GDM1 (cell line): Measurements from ENCODE around the gene HES5.

Experiments used
- DNase-seq: peaks from one replicate; lab custom pipeline; 2025; lab: John Stamatoyannopoulos, UW

Gene HES5

DNA sequence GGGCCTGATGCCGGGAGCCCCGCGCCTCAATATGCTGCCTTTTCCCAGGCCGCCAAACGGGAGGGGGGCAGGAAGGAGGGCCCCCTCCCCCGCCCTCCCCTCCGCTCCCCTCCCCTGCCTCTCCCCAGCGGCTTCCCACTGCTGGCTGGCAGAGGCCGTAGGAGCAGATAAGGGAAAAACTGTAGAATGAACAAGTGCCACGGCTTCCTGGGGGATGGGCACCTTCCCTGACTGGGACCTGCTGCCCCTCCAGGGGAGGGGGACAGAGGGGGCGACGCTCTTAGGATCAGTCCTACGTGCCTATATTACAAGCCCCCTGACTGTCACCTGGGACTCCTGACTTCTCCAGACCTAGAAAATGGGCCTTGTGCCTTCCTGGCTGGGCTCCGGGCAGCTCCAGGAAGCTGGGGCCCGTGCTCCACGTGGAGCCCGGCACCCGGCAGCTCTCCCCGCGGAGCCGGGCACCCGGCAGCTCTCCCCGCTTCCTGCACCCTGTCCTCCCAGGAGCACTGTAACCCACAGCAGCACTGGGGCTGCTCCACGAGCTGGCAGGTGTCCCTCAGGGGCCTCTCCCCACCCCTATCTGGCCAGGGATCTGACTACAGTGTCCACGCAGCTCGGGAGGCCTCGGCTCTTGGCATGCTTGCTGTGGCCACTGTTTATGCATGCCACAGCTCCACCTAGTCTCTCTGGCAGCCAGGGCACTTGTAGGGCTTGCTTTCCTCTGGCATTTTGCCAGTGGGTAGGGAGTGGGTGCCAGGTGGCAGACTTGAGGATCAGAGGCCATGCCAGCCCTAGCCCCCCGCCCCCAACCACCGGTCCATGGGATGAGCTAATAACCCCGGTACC lies 674 bp upstream of the HES5 start:
- no peak for DNase-seq

DNA sequence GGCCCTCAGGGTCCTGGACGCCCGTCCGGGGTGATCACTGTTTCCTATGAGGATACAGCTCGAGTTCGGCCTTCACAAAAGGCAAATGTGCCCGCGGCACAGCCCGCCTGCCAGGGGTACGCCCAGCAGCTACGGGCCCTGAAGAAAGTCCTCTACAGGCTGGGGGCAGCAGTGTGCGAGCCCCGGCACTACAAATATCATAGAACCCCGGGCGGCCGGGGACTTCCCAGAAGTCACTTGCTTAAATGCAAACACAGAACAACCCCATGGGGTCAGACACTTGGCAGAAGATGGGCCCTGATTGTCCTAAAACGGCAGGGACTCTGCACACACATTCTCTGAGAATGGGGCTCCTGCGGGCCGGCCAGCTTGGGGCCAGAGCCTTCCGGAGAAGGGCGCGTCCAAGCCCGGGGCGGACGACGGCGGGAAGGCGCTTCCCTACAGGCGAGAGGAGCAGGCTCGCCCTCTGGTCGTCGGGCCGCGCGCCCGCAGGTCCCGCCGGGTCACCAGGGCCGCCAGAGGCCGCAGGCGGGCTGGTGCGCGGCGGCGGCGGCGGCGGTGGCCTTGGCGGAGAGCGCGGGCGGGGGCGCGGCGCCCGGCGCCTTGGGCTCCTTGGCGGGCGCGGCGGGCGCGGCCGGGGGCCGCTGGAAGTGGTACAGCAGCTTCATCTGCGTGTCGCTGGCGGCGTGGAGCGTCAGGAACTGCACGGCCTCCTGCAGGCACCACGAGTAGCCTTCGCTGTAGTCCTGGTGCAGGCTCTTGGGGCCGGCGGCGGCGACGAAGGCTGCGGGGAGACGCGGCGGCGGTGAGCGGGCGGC lies 888 bp downstream of the HES5 start:
- DNase-seq, result no peak

DNA sequence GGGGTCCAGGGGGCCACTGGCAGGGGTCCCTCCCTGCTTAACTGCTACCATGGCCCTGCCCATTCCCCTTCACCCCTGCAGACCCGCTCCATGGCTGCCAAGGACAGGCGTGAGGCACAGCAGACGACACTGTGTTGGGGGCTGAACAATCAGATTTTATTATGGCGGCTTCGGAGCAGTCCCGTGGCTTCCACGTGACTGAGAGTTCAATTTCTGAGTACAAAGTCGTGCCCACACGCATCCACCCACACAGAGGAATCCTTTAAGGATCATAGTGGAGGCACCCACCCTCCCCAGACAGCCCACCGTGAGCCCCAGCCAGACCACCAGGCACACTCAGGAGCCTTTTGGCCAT lies 1.5 kb downstream of the HES5 start:
- no peak for DNase-seq

DNA sequence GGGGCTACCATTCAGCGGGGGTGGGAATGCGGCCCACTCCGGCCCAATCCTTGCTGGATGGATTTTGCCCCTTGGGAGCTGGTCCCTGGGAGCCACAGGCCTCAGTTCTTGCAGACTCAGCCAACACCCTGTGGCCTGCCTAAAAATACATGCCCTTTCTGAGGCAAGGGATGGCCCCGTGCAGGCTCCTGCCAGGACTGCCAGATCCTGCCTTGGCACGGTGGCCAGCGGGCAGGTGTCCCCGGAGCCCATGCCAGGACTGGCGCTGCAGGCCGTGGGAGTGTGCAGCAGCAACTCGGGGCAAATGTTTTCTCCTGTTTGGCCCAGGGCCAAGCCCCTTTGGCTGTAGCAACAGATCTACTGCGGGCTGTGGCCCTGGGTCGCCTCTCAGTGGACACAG lies 2.0 kb downstream of the HES5 start:
- DNase-seq, result no peak

DNA sequence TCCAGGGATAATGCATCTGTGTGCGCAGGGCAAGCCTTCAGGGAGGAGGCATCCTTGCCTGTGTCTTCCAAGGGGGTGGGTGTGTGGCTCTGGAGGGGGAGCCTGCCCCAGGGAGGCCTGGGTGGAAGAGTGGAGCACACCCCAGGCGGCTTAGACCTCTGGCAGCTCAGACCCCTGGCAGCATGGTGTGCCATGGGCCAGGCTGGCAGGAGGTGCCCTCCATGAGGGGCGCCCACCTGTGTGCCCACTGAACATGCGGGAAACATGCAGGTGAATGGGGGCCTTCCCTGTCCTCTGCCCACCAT lies 2.6 kb downstream of the HES5 start:
- no peak for DNase-seq

DNA sequence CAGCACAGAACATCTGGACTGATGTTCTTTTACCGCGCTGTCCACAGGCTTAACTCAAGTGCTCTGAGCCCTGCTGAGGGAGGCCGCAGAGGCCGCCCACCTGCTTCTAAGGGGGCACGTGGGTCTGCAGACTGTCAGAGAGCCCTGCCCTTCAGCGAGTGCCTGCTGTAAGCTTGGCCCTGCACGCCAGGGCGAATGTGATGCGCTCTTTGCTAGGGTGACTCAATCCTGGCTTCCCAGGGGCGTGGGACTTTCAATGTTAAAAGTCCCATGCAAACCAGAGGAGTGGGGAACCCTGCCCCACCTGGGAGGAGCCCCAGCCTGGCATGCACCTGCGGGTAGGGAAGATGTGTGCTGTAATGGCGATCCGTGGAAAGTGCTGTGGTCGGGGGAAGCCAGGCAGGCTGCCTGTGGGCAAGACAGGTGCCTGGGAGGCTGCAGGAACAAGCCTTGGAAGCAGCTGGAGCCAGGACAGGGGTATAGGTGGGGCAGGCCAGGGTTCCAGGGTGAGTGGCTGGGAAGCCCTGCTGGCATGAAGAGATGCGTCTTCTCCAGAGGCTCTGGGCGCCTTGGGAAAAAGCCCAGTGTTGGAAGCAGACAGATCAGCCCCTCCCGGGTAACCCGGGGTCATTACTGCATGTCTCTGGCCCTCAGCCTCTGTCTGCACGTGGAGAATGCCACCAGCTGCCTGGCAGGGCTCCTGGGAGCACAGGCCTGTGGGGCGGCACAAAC lies 3.1 kb downstream of the HES5 start:
- no peak for DNase-seq

DNA sequence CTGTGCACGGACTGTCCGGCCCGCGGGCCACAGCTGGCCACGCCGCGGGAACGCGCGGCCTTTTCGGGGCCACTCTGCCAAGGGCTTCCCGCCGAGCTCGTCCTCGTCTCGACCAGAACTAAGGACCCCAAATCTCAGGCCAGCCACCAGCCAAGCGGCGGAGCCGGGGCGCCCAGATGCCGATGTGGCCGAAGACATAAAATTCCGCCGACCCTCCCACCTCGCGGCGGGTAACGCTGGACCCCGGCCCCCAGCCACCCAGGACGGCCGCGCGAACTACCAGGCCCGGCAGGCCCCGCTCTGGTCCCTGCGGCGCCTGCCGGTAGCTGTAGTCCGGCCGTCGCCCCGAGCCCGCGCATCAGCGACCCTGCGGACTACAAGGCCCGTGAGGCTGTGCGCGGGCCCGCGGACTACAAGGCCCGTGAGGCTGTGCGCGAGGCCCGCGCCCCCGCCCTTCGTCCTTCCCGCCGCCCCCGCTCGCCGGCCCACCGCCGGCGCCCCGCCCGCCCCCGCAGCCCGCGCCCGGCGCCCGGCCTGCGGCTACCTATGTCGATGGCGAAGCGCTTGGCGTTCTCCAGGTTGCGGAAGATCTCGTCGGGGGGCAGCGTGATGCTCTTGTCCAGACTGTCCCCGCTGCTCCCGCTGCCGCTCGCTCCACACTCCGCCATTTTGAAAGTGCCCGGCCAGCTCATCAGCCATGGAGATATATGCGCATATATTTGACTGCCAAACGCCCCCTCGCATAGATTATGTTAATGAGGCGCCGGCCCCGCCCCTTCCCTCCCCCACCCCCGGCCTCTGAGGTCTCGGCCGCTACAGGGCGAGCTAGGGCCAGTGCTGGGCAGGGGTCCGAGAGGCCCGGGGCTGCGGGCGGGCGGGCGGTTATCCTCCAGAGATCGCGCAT lies 3.9 kb downstream of the HES5 start, which contains the start of gene PANK4:
PANK4 (minus strand) TSS at position 677 of the 904 bp plus-strand sequence; CDS start at position 668, 9 bp downstream.
- peak; percentile 88 for DNase-seq

DNA sequence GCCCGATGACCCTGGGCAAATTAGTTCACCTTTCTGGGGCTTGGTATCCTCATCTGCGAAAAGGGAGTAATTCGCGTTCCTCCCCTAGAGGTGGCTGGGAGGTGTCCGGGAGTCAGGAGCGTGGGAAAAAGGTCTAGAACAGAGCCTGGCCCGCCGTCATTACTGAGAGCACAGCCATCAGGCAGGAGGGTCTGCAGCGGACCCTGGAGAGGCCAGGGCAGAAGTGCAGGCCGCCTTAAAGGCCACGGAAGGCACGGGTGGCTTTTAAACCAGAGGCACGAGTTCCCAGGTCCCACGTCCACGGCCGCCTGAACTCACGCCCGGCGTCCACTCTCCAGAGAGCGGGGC lies 4.5 kb downstream of the HES5 start:
- no peak for DNase-seq

DNA sequence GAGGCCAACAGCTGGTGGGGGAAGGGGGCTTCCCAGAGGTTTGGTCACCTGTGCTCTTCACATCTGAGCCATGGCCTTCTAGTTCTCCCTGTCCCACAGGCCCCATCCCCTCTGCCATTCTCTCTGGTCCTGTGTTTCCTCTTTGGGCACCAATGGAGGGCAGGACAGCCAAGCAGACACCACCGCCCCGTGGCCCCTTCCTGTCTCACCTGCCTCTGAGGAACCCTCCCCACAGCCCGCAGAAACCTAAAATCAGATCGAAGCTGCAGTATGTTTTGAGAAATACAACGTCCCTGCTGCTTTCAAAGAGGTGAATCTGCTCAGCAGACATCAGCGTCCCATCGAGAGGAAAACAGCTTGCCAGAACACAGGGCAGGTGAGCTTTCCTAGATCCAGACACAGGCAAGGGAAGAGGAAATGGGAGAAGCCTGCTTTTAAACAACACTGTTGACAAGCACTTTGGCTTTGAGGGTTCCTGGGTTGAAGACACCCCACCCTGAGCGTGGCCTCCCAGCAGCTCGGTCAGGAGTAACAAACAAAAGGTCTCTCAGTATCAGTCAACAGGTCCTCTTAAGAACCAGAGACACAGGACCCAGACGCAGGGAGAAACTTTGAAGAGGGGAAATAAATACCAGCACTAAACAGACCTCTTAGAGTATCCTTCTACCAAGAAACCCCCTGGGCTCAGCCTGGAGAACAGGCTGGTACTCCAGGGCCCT lies 6.0 kb downstream of the HES5 start:
- no peak for DNase-seq

DNA sequence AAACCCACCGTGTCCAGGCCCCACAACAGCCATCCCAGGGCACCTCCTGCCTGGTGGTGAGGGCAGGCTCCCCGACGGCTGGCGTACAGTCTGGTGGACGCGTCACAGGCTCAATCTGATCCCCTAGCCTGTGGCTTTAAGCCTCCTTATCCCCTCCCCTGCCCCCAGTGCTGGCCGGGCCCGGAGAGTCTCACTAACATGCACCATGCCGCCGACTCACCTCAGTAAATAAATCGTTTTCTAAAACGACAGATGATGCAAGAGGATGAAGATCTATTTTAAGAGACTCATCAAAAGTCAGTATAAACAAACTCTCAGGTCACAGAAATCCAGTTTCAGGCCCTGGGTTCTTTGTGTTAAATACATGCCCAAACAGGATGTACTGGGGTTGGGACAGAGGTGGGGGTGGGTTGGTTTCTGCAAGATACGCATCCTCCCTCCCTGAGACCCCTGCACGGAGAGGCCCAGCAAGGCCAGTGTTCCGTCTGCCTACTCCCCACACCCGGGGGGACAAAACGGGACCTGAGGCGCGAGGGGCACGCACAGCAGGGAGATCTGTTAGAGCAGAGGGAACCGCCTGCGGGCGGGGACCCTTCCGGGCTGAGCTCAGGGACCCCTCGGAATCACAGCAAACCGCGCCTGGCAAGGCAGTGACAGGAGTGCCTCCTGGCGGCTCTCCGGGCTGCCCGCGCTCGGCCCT lies 6.7 kb downstream of the HES5 start:
- no peak for DNase-seq

DNA sequence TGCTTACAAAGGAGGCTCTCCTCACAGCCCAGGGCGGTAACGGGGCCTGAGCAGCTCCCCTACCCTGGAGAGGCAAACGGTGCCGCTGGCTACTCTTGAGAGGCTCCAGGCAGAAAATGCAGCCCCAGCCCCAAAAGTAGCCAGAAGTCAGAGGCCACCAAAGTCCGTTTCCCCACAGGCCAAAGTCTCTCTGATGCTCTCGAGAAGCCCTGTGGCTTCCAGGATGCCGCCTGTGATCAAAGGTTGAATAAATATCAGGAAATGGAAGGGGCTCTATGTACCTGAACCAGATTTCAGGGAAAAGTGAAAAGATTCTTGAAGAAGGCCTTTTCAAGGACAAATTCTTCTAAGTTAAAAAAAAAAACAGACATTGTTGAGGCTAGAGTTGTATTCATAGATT lies 7.8 kb downstream of the HES5 start:
- no peak for DNase-seq

DNA sequence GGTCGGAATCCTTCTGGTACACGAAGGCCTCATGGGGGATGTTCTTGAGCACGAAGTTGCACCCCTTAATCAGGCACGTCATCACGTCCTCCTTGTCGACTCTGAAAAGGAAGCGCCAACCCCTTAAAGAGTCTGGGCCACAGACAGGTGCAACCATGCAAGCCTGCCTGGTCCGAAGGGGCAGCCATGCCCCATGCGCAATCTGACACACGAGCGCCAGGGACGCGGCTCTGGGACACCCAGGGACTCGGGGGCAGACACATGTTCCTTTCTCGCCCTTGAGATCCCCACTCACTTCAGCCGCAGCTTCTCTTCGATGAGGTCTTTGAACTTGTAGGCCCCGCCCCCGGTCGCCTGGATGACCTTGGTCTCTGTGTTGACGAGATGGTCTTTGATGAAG lies 9.3 kb downstream of the HES5 start:
- no peak for DNase-seq

DNA sequence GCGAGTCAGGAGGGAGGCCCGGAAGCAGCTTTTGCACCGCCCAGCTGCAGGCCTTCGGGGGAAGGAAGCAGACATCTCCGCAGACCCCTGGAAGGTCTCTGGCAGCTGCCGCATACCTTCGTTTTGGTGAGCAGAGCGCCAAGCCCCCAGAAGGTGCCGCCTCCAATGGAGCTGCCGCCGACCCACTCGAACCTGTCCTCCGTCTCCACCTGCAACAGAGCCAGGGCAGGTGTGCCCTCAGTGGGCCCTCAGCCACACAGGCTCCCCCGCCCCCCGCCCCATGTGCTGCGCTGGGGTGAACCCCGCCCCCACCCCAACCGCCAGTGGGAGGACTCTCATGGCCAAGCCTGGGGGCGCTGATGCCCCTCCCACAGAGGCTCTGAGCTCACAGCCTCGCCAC lies 9.9 kb downstream of the HES5 start:
- DNase-seq, result no peak

DNA sequence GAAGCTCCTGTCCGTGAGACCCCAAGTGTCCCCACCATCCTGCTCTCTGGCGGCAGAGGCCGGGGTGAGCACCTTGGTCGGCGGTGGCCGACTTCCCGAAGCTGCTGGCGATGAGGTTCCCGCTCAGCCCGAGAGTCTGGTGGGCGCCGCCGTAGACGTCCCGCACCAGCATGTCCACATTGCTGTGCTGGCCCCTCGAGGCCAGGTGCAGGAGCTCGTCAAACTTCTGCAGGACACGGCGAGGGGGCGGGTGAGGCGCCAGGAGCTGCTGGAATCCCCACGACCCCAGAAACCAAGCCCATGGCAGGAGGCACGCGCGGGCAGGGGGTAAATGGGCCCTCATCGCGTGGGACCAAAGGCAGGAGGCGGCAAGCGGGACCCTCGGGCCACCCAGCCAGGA lies 10.3 kb downstream of the HES5 start:
- no peak for DNase-seq

DNA sequence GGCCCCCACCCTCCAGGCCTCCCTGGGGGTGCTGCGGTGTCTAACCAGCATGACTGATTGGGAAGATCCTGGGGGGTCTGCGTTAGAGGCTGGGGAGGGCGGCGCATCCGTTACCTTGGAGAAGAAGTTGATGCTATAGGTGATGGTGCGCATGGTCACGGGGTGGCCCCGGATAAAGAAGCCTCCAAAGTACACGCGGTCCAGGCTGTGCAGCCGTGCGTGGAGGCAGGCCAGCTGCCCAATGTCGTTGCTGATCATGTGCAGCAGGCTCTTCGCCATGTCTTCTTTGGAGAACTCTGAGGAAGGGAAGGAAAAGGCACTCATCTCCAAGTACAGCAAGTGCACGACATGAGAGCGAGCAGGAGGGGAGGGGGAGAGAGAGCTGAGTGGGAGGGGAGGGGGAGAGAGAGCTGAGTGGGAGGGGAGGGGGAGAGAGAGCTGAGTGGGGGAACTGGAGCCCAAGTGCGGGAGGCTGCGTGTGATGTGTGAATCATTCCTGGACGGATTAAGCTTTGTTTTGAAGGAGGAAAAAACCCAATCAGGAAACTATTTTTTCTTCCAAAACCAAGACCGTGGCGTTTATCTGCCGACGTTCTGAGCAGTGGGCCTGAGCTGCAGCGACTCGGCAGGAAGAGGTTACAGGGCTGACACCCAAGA lies 10.9 kb downstream of the HES5 start:
- no peak for DNase-seq

DNA sequence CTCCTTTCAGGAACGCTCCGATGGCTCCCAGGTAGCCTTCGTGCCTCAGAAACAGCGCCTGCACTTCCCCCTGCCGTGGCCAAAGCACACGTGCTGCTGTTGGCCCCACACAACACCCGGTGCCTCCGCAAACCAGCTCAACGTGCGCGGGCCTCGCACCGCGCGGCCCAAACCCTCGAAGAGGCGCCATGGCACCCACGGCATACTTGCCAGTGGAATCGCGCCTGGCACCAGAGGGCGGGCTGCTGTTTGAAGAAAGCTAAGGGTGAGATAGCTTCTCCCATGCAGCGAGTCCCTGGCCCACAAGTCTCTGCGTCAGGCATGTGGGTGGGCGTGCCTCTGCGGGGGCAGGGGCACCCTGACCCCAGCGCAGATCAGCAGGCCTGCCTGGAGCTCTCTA lies 11.5 kb downstream of the HES5 start:
- no peak for DNase-seq

DNA sequence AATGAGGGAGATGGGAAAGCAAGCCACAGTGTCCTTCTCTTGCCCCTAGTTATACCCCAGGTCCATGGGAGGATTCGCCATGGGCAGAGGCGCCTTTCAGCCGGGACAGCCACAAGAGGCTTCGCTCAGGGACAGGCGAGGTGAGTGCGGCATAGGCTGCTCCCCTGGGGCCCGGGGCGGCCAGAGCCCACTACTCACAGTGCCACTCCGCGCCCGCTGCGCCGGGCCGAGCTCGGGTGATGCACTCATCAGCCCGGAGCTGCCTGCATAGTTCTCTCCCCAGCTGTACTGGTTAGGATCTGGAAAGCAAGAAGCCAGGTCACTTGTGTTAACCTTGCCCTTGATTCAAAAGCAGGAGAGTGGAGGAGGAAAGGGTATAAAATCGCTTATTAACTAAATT lies 12.1 kb downstream of the HES5 start:
- DNase-seq, result no peak

DNA sequence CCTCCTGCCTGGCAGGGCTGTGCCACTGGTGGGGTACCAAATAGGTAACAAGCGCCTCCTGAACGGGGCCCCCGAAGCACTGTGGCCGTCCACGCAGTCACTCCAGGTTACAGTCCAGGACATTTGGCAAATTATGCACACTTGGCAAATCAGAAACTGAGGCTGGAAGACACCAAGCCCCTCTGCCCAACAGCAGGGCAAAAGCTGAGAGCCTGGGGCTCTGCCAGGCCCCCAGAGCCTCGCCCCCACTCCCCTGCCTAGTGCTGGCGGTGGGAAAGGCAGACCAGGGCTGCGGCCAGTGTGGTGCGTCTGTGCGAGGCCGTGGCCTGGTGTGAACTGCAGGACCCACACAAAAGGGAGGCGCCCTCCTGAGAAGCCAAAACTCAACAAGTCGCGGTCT lies 13.1 kb downstream of the HES5 start:
- DNase-seq, result no peak

DNA sequence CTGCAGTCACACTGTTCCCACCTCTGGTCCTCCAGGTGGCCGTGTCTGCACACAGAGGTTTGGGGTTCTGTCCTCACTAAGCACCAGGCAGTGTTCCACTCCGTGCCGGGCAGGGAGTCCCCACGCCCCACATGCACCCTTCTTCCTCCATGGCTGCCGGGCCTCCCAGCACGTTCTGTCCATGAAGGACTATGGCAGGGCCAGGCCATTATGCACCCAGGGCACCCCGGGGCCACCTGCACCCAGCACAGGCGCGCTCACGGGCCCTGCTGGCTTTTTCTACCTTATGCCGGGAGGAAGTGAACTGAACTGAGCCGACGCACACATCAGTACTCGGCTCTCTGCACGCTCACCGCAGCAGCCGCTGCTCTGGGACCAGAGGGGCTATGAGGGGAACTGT lies 13.9 kb downstream of the HES5 start:
- no peak for DNase-seq

DNA sequence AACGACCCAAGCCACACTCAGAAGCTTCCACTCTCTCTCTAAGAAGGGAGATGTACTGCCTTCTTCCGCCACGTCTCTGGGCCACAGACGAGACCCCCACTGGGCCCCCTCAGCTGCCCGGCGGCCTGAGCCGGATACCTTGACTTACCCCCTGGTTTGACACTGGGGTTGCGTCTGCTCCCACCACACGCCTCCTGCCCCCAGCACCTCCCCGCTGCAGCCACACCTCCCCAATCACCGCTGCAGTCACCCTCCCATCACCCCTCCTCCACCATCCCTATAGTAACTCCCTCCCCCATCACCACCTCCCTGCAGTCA lies 14.3 kb downstream of the HES5 start:
- DNase-seq, result no peak
